H9 (cell line): ENCODE measurements around the gene CDK2. TPM values are rescaled to one million over a fixed set of nuclear protein-coding genes. Genes with fewer than 3 reads are reported as not detected.

Experiments
- DNase-seq: peaks from one replicate; pipeline ENCODE4 v3.0.0-alpha.2; 2017
- H2AFZ ChIP-seq: one replicate; pipeline ENCODE4 v1.6.1; 2013; ENCODE audit warnings: mild to moderate bottlenecking, low read length, control low read depth, moderate library complexity
- H2AK5ac ChIP-seq: 2 replicates; pipeline ENCODE4 v1.6.1; 2013; ENCODE audit warnings: low read length, control low read depth, mixed read lengths; ENCODE audit not compliant: insufficient read length
- H2BK120ac ChIP-seq: one replicate; pipeline ENCODE4 v1.6.1; 2013; ENCODE audit warnings: low read depth, mild to moderate bottlenecking, low read length, control low read depth, inconsistent platforms; ENCODE audit not compliant: poor library complexity, severe bottlenecking
- H2BK12ac ChIP-seq: 2 replicates; pipeline ENCODE4 v1.6.1; 2013; ENCODE audit warnings: low read length, control low read depth, mixed read lengths, low read depth; ENCODE audit not compliant: insufficient read length
- H2BK15ac ChIP-seq: 2 replicates; pipeline ENCODE4 v1.6.1; 2013; ENCODE audit warnings: low read depth, low read length, control low read depth
- H2BK20ac ChIP-seq: one replicate; pipeline ENCODE4 v1.6.1; 2013; ENCODE audit warnings: low read depth, mild to moderate bottlenecking, low read length, control low read depth, inconsistent platforms; ENCODE audit not compliant: poor library complexity, severe bottlenecking
- H2BK5ac ChIP-seq: 2 replicates; pipeline ENCODE4 v1.6.1; 2013; ENCODE audit warnings: low read length, control low read depth, mixed read lengths; ENCODE audit not compliant: insufficient read length
- H3K14ac ChIP-seq: 2 replicates; pipeline ENCODE4 v1.6.1; 2013; ENCODE audit warnings: low read length, control low read depth; ENCODE audit not compliant: insufficient read depth
- H3K18ac ChIP-seq: 2 replicates; pipeline ENCODE4 v1.6.1; 2013; ENCODE audit warnings: low read depth, mild to moderate bottlenecking, mixed read lengths, low read length, control low read depth; ENCODE audit not compliant: insufficient read length
- H3K23ac ChIP-seq: 2 replicates; pipeline ENCODE4 v1.6.1; 2013; ENCODE audit warnings: low read length, control low read depth, mixed read lengths, low read depth; ENCODE audit not compliant: insufficient read length
- H3K23me2 ChIP-seq: 2 replicates; pipeline ENCODE4 v1.6.1; 2013; ENCODE audit warnings: low read depth, mild to moderate bottlenecking, mixed read lengths, low read length, control low read depth; ENCODE audit not compliant: insufficient read length, poor library complexity, severe bottlenecking
- H3K27ac ChIP-seq: 2 replicates; pipeline ENCODE4 v1.5.1; 2013; ENCODE audit warnings: low read length, control low read depth, mixed read lengths, low read depth; ENCODE audit not compliant: insufficient read length
- H3K27me3 ChIP-seq: 2 replicates; pipeline ENCODE4 v1.6.1; 2013; ENCODE audit warnings: low read length, control low read depth, inconsistent platforms; ENCODE audit not compliant: insufficient read depth
- H3K4ac ChIP-seq: 2 replicates; pipeline ENCODE4 v1.6.1; 2013; ENCODE audit warnings: low read depth, mild to moderate bottlenecking, control low read depth, inconsistent platforms, low read length, moderate library complexity
- H3K4me1 ChIP-seq: 2 replicates; pipeline ENCODE4 v1.6.1; 2013; ENCODE audit warnings: low read length, control low read depth, inconsistent platforms; ENCODE audit not compliant: insufficient read depth
- H3K4me2 ChIP-seq: 2 replicates; pipeline ENCODE4 v1.6.1; 2013; ENCODE audit warnings: low read length, control low read depth, mixed read lengths; ENCODE audit not compliant: insufficient read length, insufficient read depth
- H3K56ac ChIP-seq: 2 replicates; pipeline ENCODE4 v1.6.1; 2013; ENCODE audit warnings: low read depth, mild to moderate bottlenecking, mixed read lengths, low read length, control low read depth; ENCODE audit not compliant: insufficient read length
- H3K79me1 ChIP-seq: 2 replicates; pipeline ENCODE4 v1.6.1; 2013; ENCODE audit warnings: low read depth, mild to moderate bottlenecking, moderate library complexity, low read length, control low read depth, inconsistent platforms; ENCODE audit not compliant: insufficient read depth, poor library complexity, severe bottlenecking
- H3K79me2 ChIP-seq: 2 replicates; pipeline ENCODE4 v1.6.1; 2013; ENCODE audit warnings: low read length, control low read depth, inconsistent platforms; ENCODE audit not compliant: insufficient read depth
- H3K9ac ChIP-seq: 2 replicates; pipeline ENCODE4 v1.6.1; 2013; ENCODE audit warnings: low read length, control low read depth, mixed read lengths; ENCODE audit not compliant: insufficient read length; ENCODE audit errors: extremely low read depth
- H3K9me3 ChIP-seq: one replicate; pipeline ENCODE4 v1.6.1; 2013; ENCODE audit warnings: low read depth, low read length, inconsistent platforms; ENCODE audit not compliant: control insufficient read depth
- H3T11ph ChIP-seq: one replicate; pipeline ENCODE4 v1.6.1; 2013; ENCODE audit warnings: mild to moderate bottlenecking, low read length, control low read depth, inconsistent platforms
- H4K20me1 ChIP-seq: one replicate; pipeline ENCODE4 v1.6.1; 2013; ENCODE audit not compliant: control insufficient read depth, insufficient read length, insufficient read depth
- H4K5ac ChIP-seq: 2 replicates; pipeline ENCODE4 v1.6.1; 2013; ENCODE audit warnings: low read depth, mild to moderate bottlenecking, mixed read lengths, low read length, control low read depth; ENCODE audit not compliant: insufficient read length
- H4K8ac ChIP-seq: replicated peaks from 2 replicates; pipeline ENCODE4 v1.6.1; 2013; ENCODE audit warnings: low read length, control low read depth, mixed read lengths, low read depth; ENCODE audit not compliant: insufficient read length
- H4K91ac ChIP-seq: 2 replicates; pipeline ENCODE4 v1.6.1; 2013; ENCODE audit warnings: low read depth, mild to moderate bottlenecking, moderate library complexity, mixed read lengths, low read length, control low read depth; ENCODE audit not compliant: insufficient read length
- H3K27ac Mint-ChIP-seq, 3 experiments: 2 replicates in 2 of 3; 3 replicates in 1 of 3; pipeline ENCODE4 v1.8.0; 2020 to 2021; ENCODE audit warnings: mixed read lengths in 3 of 3, mild to moderate bottlenecking in 1 of 3, moderate library complexity in 1 of 3
- H3K27me3 Mint-ChIP-seq: 2 replicates; pipeline ENCODE4 v1.8.0; 2021; ENCODE audit warnings: low read depth, mild to moderate bottlenecking, moderate library complexity, mixed read lengths
- H3K36me3 Mint-ChIP-seq, 3 experiments: 2 replicates in 2 of 3; 3 replicates in 1 of 3; pipeline ENCODE4 v1.8.0; 2020 to 2021; ENCODE audit warnings: low read depth in 3 of 3, mixed read lengths in 3 of 3; ENCODE audit not compliant: insufficient read depth in 1 of 3
- H3K4me1 Mint-ChIP-seq, 2 experiments: 2 replicates each; pipeline ENCODE4 v1.8.0; 2020; ENCODE audit warnings: mixed read lengths in 2 of 2
- H3K4me3 Mint-ChIP-seq, 2 experiments: 2 replicates in 1 of 2; 3 replicates in 1 of 2; pipeline ENCODE4 v1.8.0; 2020 to 2021; ENCODE audit warnings: mild to moderate bottlenecking in 2 of 2, mixed read lengths in 2 of 2, moderate library complexity in 1 of 2
- H3K9me3 Mint-ChIP-seq, 2 experiments: 2 replicates in 1 of 2; 3 replicates in 1 of 2; pipeline ENCODE4 v1.8.0; 2020; ENCODE audit warnings: mild to moderate bottlenecking in 2 of 2, mixed read lengths in 2 of 2, moderate library complexity in 1 of 2
- WGBS: extraction: QIAGEN DNeasy Blood & Tissue Kit; methylation state at CpG from one replicate; pipeline ENCODE4 v1.1.7; 2013; ENCODE audit warnings: missing lambda C conversion rate, low lambda C conversion rate, mixed read lengths; ENCODE audit not compliant: insufficient read length; ENCODE audit errors: extremely low coverage; 5-methylcytosine and 5-hydroxymethylcytosine counted together
- total RNA-seq: library from RNA; stranded (reverse); gene quantifications from 2 replicates; pipeline ENCODE4 v1.2.1, GENCODE V29; 2021
- TF ChIP-seq, protein P1 (sequence below): fragments of 200-600 bp; sonication (generic); conservative IDR thresholded peaks from 3 replicates; pipeline ENCODE4 v1.8.0; 2021; ENCODE audit warnings: antibody characterized with exemption, mild to moderate bottlenecking

Gene CDK2
- total RNA-seq, 1 experiment from 2014 or later = 60.8 TPM

DNA sequence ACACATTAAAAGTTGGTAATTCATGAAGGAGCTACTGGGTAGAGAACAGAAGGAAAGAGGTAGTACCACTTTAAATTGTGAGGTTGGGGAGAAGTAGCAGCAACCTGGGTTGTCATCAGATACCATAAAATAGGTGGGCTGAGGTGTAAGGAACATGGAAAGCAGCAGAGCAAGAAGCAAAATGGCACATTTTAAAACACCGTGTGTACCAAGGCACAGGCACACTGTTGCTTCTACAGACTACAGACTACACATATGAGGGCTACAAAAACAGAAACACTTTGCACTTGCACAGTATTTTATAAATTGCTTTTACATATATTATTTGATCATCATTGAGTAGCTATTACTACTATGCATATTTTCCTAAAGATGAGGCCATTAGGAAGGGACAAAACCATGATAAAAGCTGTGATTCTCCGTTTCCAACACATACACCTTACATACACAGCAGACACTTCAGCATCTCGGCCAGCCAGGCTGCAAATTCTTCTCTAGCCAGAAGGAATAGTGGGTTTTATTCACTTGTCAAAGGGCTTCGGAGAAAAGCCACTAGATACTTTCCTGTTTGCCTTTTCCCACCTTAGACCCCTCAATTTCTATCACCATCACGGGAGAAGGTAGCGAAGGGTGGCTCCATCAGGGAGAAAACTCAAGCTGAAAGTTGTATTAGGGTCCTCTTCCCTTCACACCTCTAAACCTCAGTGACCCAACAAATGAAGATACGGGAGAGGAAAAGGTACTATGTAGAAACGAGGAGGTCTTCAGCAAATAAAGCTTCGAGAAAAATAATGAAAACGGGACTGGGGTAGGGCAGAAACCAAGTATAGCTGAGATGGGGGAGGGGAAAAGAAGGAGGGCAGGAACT lies 40.5 kb upstream of the CDK2 start:
- Mint-ChIP-seq H3K9me3 (no peaks in the 10 kb centered on the region; a peak in 1 of 5 replicates), H3K27me3 (peaks cover 1% of the 10 kb centered on the region), H3K4me1 (peaks cover 33 to 36% of the 10 kb centered on the region in 2 experiments), H3K4me3 (peak overlapping the region; percentile 96 to 99), H3K36me3 (peaks cover 11 to 34% (median 33%) of the 10 kb centered on the region in 3 experiments; a peak in 6 of 7 replicates), H3K27ac (peak overlapping the region; percentile 86 to 99 (median 97))
- H3K23ac ChIP-seq = no peak overlapping the region
- TF ChIP-seq, protein P1, sequence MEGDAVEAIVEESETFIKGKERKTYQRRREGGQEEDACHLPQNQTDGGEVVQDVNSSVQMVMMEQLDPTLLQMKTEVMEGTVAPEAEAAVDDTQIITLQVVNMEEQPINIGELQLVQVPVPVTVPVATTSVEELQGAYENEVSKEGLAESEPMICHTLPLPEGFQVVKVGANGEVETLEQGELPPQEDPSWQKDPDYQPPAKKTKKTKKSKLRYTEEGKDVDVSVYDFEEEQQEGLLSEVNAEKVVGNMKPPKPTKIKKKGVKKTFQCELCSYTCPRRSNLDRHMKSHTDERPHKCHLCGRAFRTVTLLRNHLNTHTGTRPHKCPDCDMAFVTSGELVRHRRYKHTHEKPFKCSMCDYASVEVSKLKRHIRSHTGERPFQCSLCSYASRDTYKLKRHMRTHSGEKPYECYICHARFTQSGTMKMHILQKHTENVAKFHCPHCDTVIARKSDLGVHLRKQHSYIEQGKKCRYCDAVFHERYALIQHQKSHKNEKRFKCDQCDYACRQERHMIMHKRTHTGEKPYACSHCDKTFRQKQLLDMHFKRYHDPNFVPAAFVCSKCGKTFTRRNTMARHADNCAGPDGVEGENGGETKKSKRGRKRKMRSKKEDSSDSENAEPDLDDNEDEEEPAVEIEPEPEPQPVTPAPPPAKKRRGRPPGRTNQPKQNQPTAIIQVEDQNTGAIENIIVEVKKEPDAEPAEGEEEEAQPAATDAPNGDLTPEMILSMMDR = no peak
- peak overlapping the region; percentile 72 for H3K9ac ChIP-seq
- H2BK15ac ChIP-seq = no peak overlapping the region
- H2BK20ac ChIP-seq = no peak overlapping the region
- peaks cover 4% of the 10 kb centered on the region; the same call in 1 of the 2 replicates for H3K4me1 ChIP-seq
- no peak overlapping the region for H2BK12ac ChIP-seq
- H3K27ac ChIP-seq = peak overlapping the region; percentile 80
- H2BK5ac ChIP-seq = no peak overlapping the region
- no peak overlapping the region for H4K8ac ChIP-seq
- H3K4ac ChIP-seq = no peak overlapping the region
- no peak overlapping the region for H3K14ac ChIP-seq
- H3K27me3 ChIP-seq = no peaks in the 10 kb centered on the region
- DNase-seq = no peak
- H4K91ac ChIP-seq = no peak overlapping the region
- H3K23me2 ChIP-seq = peaks cover 8% of the 10 kb centered on the region
- no peak overlapping the region for H2BK120ac ChIP-seq
- H3K18ac ChIP-seq = no peak overlapping the region
- peaks cover 34% of the 10 kb centered on the region; the same call in 1 of the 2 replicates for H3K79me2 ChIP-seq
- H3K56ac ChIP-seq = no peak overlapping the region
- H3K4me2 ChIP-seq = peak overlapping the region; percentile 90
- no peak overlapping the region for H4K5ac ChIP-seq
- H3K9me3 ChIP-seq = no peaks in the 10 kb centered on the region
- H3T11ph ChIP-seq = no peak overlapping the region
- no CpG with 5 or more reads among the region's 10 CpGs for WGBS
- H4K20me1 ChIP-seq = no peaks in the 10 kb centered on the region
- no peak overlapping the region for H2AK5ac ChIP-seq
- H2AFZ ChIP-seq = no peak overlapping the region
- H3K79me1 ChIP-seq = peaks cover 9% of the 10 kb centered on the region
